Activated CD8-positive, alpha-beta T cell treated with anti-CD3 and anti-CD28 coated beads, Interleukin-2, amount 10 ng/mL, durations not matched to agents 7 days and 5 days (primary cell): Measurements from ENCODE around the gene SCUBE3. TPM values are rescaled to one million over a fixed set of nuclear protein-coding genes. Genes with fewer than 3 reads are reported as not detected.

Source experiments
- ATAC-seq: fragments of 150-1000 bp; cut with Tn5 transposase; one replicate; pipeline ENCODE4 v1.10.0; 2021; ENCODE audit warnings: moderate library complexity
- CTCF ChIA-PET: fragments of 350-600 bp; sonication (Branson Sonifier 250); formaldehyde crosslinking; loops from one replicate; lab custom pipeline; 2021; ENCODE audit warnings: antibody characterized with exemption; lab: Charles Lee
- POLR2A ChIA-PET: fragments of 350-600 bp; sonication (Branson Sonifier 250); formaldehyde crosslinking; loops from one replicate; lab custom pipeline; 2021; ENCODE audit warnings: antibody characterized with exemption; lab: Charles Lee
- DNase-seq: peaks from one replicate; pipeline ENCODE4 v3.0.0-alpha.2; 2020
- H3K27ac Mint-ChIP-seq: one replicate; pipeline ENCODE4 v1.8.0; 2021; ENCODE audit warnings: mild to moderate bottlenecking, mixed read lengths
- H3K27me3 Mint-ChIP-seq: one replicate; pipeline ENCODE4 v1.8.0; 2021; ENCODE audit warnings: low read depth, mixed read lengths
- H3K36me3 Mint-ChIP-seq: one replicate; pipeline ENCODE4 v1.8.0; 2021; ENCODE audit warnings: low read depth, mixed read lengths
- H3K4me1 Mint-ChIP-seq: one replicate; pipeline ENCODE4 v1.8.0; 2021; ENCODE audit warnings: low read depth, mixed read lengths
- H3K4me3 Mint-ChIP-seq: one replicate; pipeline ENCODE4 v1.8.0; 2021; ENCODE audit warnings: mild to moderate bottlenecking, mixed read lengths
- H3K9me3 Mint-ChIP-seq: one replicate; pipeline ENCODE4 v1.8.0; 2022; ENCODE audit warnings: mixed read lengths; ENCODE audit not compliant: insufficient read depth
- total RNA-seq, 2 experiments: library from RNA; stranded (reverse); gene quantifications; one replicate each; pipeline ENCODE4 v1.2.3, GENCODE V29; 2021

The SCUBE3 gene
- total RNA-seq, 2 experiments from 2014 or later, result 0.03 TPM; not detected in 1

- no peaks in the 10 kb centered on the region for H3K4me1 Mint-ChIP-seq
- no peaks in the 10 kb centered on the region for H3K36me3 Mint-ChIP-seq
- H3K27me3 Mint-ChIP-seq, result peaks cover 16% of the 10 kb centered on the region
- no peak overlapping the region for H3K4me3 Mint-ChIP-seq
- DNase-seq (no peak), ATAC-seq (no peak)
- POLR2A ChIA-PET, result no interaction called here
- CTCF ChIA-PET, result interaction anchor here (1.2 to 2.0 kb wide), 2 partner anchors 16 to 19 kb away, joined by 4 to 5 read pairs; no protein-coding TSS in a partner anchor
- no peaks in the 10 kb centered on the region for H3K9me3 Mint-ChIP-seq
- no peak overlapping the region for H3K27ac Mint-ChIP-seq
Measured at GRCh38 chr6:35224720-35225119, 11.0 kb downstream of the SCUBE3 start.

- H3K4me1 Mint-ChIP-seq, result no peaks in the 10 kb centered on the region
- H3K9me3 Mint-ChIP-seq, result no peaks in the 10 kb centered on the region
- no peak for DNase-seq
- no peaks in the 10 kb centered on the region for H3K36me3 Mint-ChIP-seq
- H3K4me3 Mint-ChIP-seq, result no peak overlapping the region
- ChIA-PET POLR2A (no interaction called here), CTCF (interaction anchor here (0.8 to 5.4 kb wide), 2 partner anchors 12 to 21 kb away, joined by 4 to 54 read pairs; no protein-coding TSS in a partner anchor)
- no peak for ATAC-seq
- peaks cover 6% of the 10 kb centered on the region for H3K27me3 Mint-ChIP-seq
- H3K27ac Mint-ChIP-seq, result no peak overlapping the region
Measured at GRCh38 chr6:35228481-35228880, 14.7 kb downstream of the SCUBE3 start.

GRCh38 chr6:35229304-35229703 lies 15.5 kb downstream of the SCUBE3 start:
- DNase-seq, result no peak
- ChIA-PET CTCF (interaction anchor here (0.8 to 5.4 kb wide), 3 partner anchors 11 to 89 kb away, joined by 3 to 54 read pairs (median 4); no protein-coding TSS in a partner anchor), POLR2A (no interaction called here)
- H3K27ac Mint-ChIP-seq, result no peak overlapping the region
- H3K4me3 Mint-ChIP-seq, result no peak overlapping the region
- no peaks in the 10 kb centered on the region for H3K4me1 Mint-ChIP-seq
- no peak for ATAC-seq
- H3K36me3 Mint-ChIP-seq, result no peaks in the 10 kb centered on the region
- no peaks in the 10 kb centered on the region for H3K9me3 Mint-ChIP-seq
- no peaks in the 10 kb centered on the region for H3K27me3 Mint-ChIP-seq

GRCh38 chr6:35230498-35230897 lies 16.7 kb downstream of the SCUBE3 start:
- no peaks in the 10 kb centered on the region for H3K36me3 Mint-ChIP-seq
- no peak overlapping the region for H3K4me3 Mint-ChIP-seq
- no peak overlapping the region for H3K27ac Mint-ChIP-seq
- DNase-seq, result no peak
- ChIA-PET POLR2A (no interaction called here), CTCF (interaction anchor here (1.7 to 5.4 kb wide), 2 partner anchors 10 to 25 kb away, joined by 6 to 54 read pairs; no protein-coding TSS in a partner anchor)
- no peak for ATAC-seq
- H3K4me1 Mint-ChIP-seq, result no peaks in the 10 kb centered on the region
- no peaks in the 10 kb centered on the region for H3K27me3 Mint-ChIP-seq
- no peaks in the 10 kb centered on the region for H3K9me3 Mint-ChIP-seq

GRCh38 chr6:35230950-35231349 lies 17.2 kb downstream of the SCUBE3 start:
- no peak for ATAC-seq
- H3K27me3 Mint-ChIP-seq, result no peaks in the 10 kb centered on the region
- H3K9me3 Mint-ChIP-seq, result no peaks in the 10 kb centered on the region
- DNase-seq, result no peak
- ChIA-PET CTCF (interaction anchor here (1.2 to 5.4 kb wide), 3 partner anchors 10 to 26 kb away, joined by 4 to 54 read pairs (median 6); no protein-coding TSS in a partner anchor), POLR2A (no interaction called here)
- H3K4me1 Mint-ChIP-seq, result no peaks in the 10 kb centered on the region
- no peak overlapping the region for H3K4me3 Mint-ChIP-seq
- H3K27ac Mint-ChIP-seq, result no peak overlapping the region
- H3K36me3 Mint-ChIP-seq, result no peaks in the 10 kb centered on the region

- Mint-ChIP-seq H3K9me3 (no peaks in the 10 kb centered on the region), H3K27ac (no peak overlapping the region), H3K27me3 (no peaks in the 10 kb centered on the region), H3K36me3 (no peaks in the 10 kb centered on the region), H3K4me3 (no peak overlapping the region), H3K4me1 (no peaks in the 10 kb centered on the region)
- CTCF ChIA-PET, result interaction anchor here (1.2 to 5.4 kb wide), 3 partner anchors 9 to 27 kb away, joined by 4 to 54 read pairs (median 6); no protein-coding TSS in a partner anchor
- ATAC-seq, result no peak
- POLR2A ChIA-PET, result interaction anchor here (0.6 kb wide), 1 partner anchor 9 kb away, joined by 3 read pairs; no protein-coding TSS in a partner anchor
- no peak for DNase-seq
Measured at GRCh38 chr6:35231563-35231962, 17.8 kb downstream of the SCUBE3 start.

GRCh38 chr6:35234901-35235300 lies 21.1 kb downstream of the SCUBE3 start:
- H3K27me3 Mint-ChIP-seq, result no peaks in the 10 kb centered on the region
- H3K4me1 Mint-ChIP-seq, result peaks cover 1% of the 10 kb centered on the region
- ChIA-PET CTCF (interaction anchor here (2.2 kb wide), 1 partner anchor 29 kb away, joined by 6 read pairs; no protein-coding TSS in a partner anchor), POLR2A (no interaction called here)
- no peaks in the 10 kb centered on the region for H3K36me3 Mint-ChIP-seq
- H3K9me3 Mint-ChIP-seq, result no peaks in the 10 kb centered on the region
- H3K4me3 Mint-ChIP-seq, result no peak overlapping the region
- H3K27ac Mint-ChIP-seq, result no peak overlapping the region
- ATAC-seq, result no peak
- DNase-seq, result no peak

- no peaks in the 10 kb centered on the region for H3K36me3 Mint-ChIP-seq
- no peaks in the 10 kb centered on the region for H3K9me3 Mint-ChIP-seq
- ATAC-seq (no peak), DNase-seq (no peak)
- no peak overlapping the region for H3K4me3 Mint-ChIP-seq
- H3K27ac Mint-ChIP-seq, result no peak overlapping the region
- H3K4me1 Mint-ChIP-seq, result peaks cover 3% of the 10 kb centered on the region
- H3K27me3 Mint-ChIP-seq, result no peaks in the 10 kb centered on the region
- ChIA-PET POLR2A (interaction anchor here (1.0 kb wide), 1 partner anchor 18 kb away, joined by 3 read pairs; no protein-coding TSS in a partner anchor), CTCF (interaction anchor here (2.2 kb wide), 1 partner anchor 31 kb away, joined by 6 read pairs; no protein-coding TSS in a partner anchor)
Measured at GRCh38 chr6:35236223-35236622, 22.5 kb downstream of the SCUBE3 start.

GRCh38 chr6:35237476-35237875 lies 23.7 kb downstream of the SCUBE3 start:
- Mint-ChIP-seq H3K27ac (no peak overlapping the region), H3K9me3 (no peaks in the 10 kb centered on the region), H3K4me3 (no peak overlapping the region), H3K36me3 (no peaks in the 10 kb centered on the region), H3K27me3 (no peaks in the 10 kb centered on the region), H3K4me1 (peaks cover 3% of the 10 kb centered on the region)
- DNase-seq (no peak), ATAC-seq (no peak)
- CTCF ChIA-PET, result interaction anchor here (1.1 kb wide), 1 partner anchor 32 kb away, joined by 3 read pairs; no protein-coding TSS in a partner anchor
- POLR2A ChIA-PET, result interaction anchor here (1.0 kb wide), 1 partner anchor 19 kb away, joined by 3 read pairs; no protein-coding TSS in a partner anchor

- H3K9me3 Mint-ChIP-seq, result no peaks in the 10 kb centered on the region
- H3K36me3 Mint-ChIP-seq, result no peaks in the 10 kb centered on the region
- CTCF ChIA-PET, result interaction anchor here (1.3 to 4.0 kb wide), 2 partner anchors 100 to 252 kb away, joined by 5 to 31 read pairs; no protein-coding TSS in a partner anchor
- H3K4me3 Mint-ChIP-seq, result no peak overlapping the region
- POLR2A ChIA-PET, result no interaction called here
- ATAC-seq (no peak), DNase-seq (no peak)
- no peaks in the 10 kb centered on the region for H3K27me3 Mint-ChIP-seq
- peaks cover 3% of the 10 kb centered on the region for H3K4me1 Mint-ChIP-seq
- H3K27ac Mint-ChIP-seq, result no peak overlapping the region
Measured at GRCh38 chr6:35238843-35239289, 25.1 kb downstream of the SCUBE3 start.

GRCh38 chr6:35239581-35239980 lies 25.8 kb downstream of the SCUBE3 start:
- Mint-ChIP-seq H3K4me3 (no peak overlapping the region), H3K36me3 (no peaks in the 10 kb centered on the region), H3K27ac (no peak overlapping the region), H3K4me1 (peaks cover 3% of the 10 kb centered on the region), H3K9me3 (no peaks in the 10 kb centered on the region), H3K27me3 (no peaks in the 10 kb centered on the region)
- CTCF ChIA-PET, result interaction anchor here (0.6 to 4.0 kb wide), 13 partner anchors 9 to 784 kb away, joined by 3 to 54 read pairs (median 5); no protein-coding TSS in a partner anchor
- ATAC-seq, result no peak
- DNase-seq, result no peak
- POLR2A ChIA-PET, result no interaction called here
